ENCODE measurements around the gene EYS. TPM values are rescaled to one million over a fixed set of nuclear protein-coding genes. Genes with fewer than 3 reads are reported as not detected.

Gene EYS
- polyA plus RNA-seq, 1 of the 3 experiments (the other 2 are of a cell fraction) = 0.05 TPM

DNA sequence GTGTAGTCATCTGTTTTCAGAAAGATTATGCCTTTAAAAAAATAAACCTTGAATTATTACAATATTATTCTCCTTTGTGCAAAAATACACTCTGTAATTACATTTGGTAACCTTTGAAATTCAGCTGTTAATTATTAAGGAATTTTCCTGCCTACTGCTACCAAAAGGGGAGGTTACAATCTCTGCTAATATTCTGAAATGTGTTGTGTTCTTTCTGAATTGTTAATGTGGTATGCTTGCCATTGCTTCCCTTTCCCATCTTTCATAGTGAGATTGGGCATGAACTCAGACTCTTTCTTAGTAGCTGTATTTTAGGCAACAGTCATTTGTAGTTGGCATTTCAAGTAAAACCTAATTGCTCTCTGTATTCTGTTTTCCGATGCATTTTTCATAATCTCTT is 1998.4 kb downstream of the EYS start (continued):
- TF ChIP-seq, protein P1, sequence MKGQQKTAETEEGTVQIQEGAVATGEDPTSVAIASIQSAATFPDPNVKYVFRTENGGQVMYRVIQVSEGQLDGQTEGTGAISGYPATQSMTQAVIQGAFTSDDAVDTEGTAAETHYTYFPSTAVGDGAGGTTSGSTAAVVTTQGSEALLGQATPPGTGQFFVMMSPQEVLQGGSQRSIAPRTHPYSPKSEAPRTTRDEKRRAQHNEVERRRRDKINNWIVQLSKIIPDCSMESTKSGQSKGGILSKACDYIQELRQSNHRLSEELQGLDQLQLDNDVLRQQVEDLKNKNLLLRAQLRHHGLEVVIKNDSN (IDR thresholded peaks at IDR 0.05; ENCODE audit: borderline replicate concordance, low read depth) = no peak
- TF ChIP-seq NFIC (IDR thresholded peaks at IDR 0.05; ENCODE audit: borderline replicate concordance) = no peak

DNA sequence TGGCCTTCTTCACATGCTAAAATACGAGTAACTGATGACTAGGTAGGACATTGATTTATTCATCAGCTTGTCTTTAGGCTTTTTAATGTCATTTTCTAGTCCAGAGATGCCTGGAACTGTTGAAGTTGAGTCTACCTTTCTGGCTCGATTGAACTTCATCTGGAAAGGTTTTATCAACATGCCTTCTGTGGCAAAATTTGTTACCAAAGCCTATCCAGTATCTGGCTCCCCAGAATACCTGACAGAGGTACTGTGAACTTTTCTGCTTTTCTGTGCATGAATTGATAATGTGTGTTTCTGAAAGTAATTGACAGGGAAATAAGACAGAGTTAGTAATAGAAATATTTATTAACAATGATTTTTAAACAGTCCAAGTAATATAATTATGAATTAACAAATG is 2000.4 kb downstream of the EYS start:
- CTCF ChIA-PET = no interaction called here
- Histone ChIP-seq H3K27me3 (ENCODE audit: insufficient read depth) (no peaks in the 10 kb centered on the region), H4K20me1 (ENCODE audit: insufficient read depth) (no peaks in the 10 kb centered on the region), H3K4me3 (ENCODE audit: low read depth in 2 of 2, low read length in 1 of 2) (no peak overlapping the region), H3K9me3 (no peaks in the 10 kb centered on the region), H3K9ac (no peak overlapping the region), H3K79me2 (ENCODE audit: insufficient read depth) (no peaks in the 10 kb centered on the region), H3K27ac (ENCODE audit: low read depth in 2 of 2, low read length in 1 of 2) (no peak overlapping the region), H3K4me2 (no peak overlapping the region), H3K9me2 (no peaks in the 10 kb centered on the region), H3F3A (replicated peaks; ENCODE audit: insufficient read depth) (peaks cover 5% of the 10 kb centered on the region), H3K4me1 (ENCODE audit: control insufficient read depth in 1 of 2, insufficient read depth in 2 of 2, low read depth in 1 of 2, low read length in 1 of 2) (no peaks in the 10 kb centered on the region), H3K36me3 (replicated peaks in 1 of 2; ENCODE audit: control insufficient read depth in 1 of 2, insufficient read depth in 2 of 2, low read length in 1 of 2) (peaks cover 84 to 94% of the 10 kb centered on the region in 2 experiments), H2AFZ (ENCODE audit: low read depth) (no peak overlapping the region)
- 76% methylated on average over 2 of the region's 2 CpGs for WGBS (ENCODE audit: low lambda C conversion rate)
- TF ChIP-seq PBX3 (IDR thresholded peaks at IDR 0.05) = no peak
- no peak for TF ChIP-seq EP300 (IDR thresholded peaks at IDR 0.05; ENCODE audit: borderline replicate concordance in 1 of 2, low read depth in 1 of 2, low read length in 1 of 2)
- TF ChIP-seq SMC3 (IDR thresholded peaks at IDR 0.05; ENCODE audit: low read depth, low read length) = no peak
- TF ChIP-seq RAD21 (IDR thresholded peaks at IDR 0.05; ENCODE audit: low read length) = no peak
- TF ChIP-seq RCOR1 (IDR thresholded peaks at IDR 0.05; ENCODE audit: low read length) = no peak
- TF ChIP-seq FOXJ3 (CRISPR knock-in tag; IDR thresholded peaks at IDR 0.05) = no peak
- TF ChIP-seq IRF3 (IDR thresholded peaks at IDR 0.05; ENCODE audit: low read depth, low read length) = no peak
- no peak for TF ChIP-seq EZH2phosphoT487 (IDR thresholded peaks at IDR 0.05; ENCODE audit: borderline replicate concordance, low read depth)
- no peak for DNase-seq
- POLR2A ChIA-PET = no interaction called here

- H3K79me2 ChIP-seq (ENCODE audit: insufficient read depth) = no peaks in the 10 kb centered on the region
- H4K20me1 ChIP-seq (ENCODE audit: insufficient read depth) = no peaks in the 10 kb centered on the region
- no peaks in the 10 kb centered on the region for H3K27me3 ChIP-seq (ENCODE audit: insufficient read depth)
- no peaks in the 10 kb centered on the region for H3K9me3 ChIP-seq
- H3F3A ChIP-seq (replicated peaks; ENCODE audit: insufficient read depth) = peaks cover 10% of the 10 kb centered on the region
- H3K4me1 ChIP-seq (ENCODE audit: control insufficient read depth in 1 of 2, insufficient read depth in 2 of 2, low read depth in 1 of 2, low read length in 1 of 2) = no peaks in the 10 kb centered on the region
- WGBS (ENCODE audit: low lambda C conversion rate) = 98% methylated on average over 2 of the region's 2 CpGs
- CTCF ChIA-PET = interaction anchor here (1.1 kb wide), 1 partner anchor 15 kb away, joined by 3 read pairs; no protein-coding TSS in a partner anchor
- no peak overlapping the region for H2AFZ ChIP-seq (ENCODE audit: low read depth)
- POLR2A ChIA-PET = no interaction called here
- DNase-seq = no peak
- no peaks in the 10 kb centered on the region for H3K9me2 ChIP-seq
- H3K4me3 ChIP-seq (ENCODE audit: low read depth in 2 of 2, low read length in 1 of 2) = no peak overlapping the region
- H3K9ac ChIP-seq = no peak overlapping the region
- H3K4me2 ChIP-seq = no peak overlapping the region
- H3K27ac ChIP-seq (ENCODE audit: low read depth in 2 of 2, low read length in 1 of 2) = no peak overlapping the region
- H3K36me3 ChIP-seq (replicated peaks in 1 of 2; ENCODE audit: control insufficient read depth in 1 of 2, insufficient read depth in 2 of 2, low read length in 1 of 2) = peaks cover 84 to 93% of the 10 kb centered on the region in 2 experiments
- TF ChIP-seq, protein P1 (IDR thresholded peaks at IDR 0.05; ENCODE audit: borderline replicate concordance, low read depth) = no peak
- TF ChIP-seq MXI1 (IDR thresholded peaks at IDR 0.05; ENCODE audit: low read depth, low read length) (no peak), TEAD4 (IDR thresholded peaks at IDR 0.05; ENCODE audit: borderline replicate concordance, insufficient read depth) (no peak), YY1 (IDR thresholded peaks at IDR 0.05; ENCODE audit: low read depth) (no peak), RCOR1 (IDR thresholded peaks at IDR 0.05; ENCODE audit: low read length) (no peak), RXRA (IDR thresholded peaks at IDR 0.05; ENCODE audit: borderline replicate concordance, low read depth) (no peak), FOXJ3 (CRISPR knock-in tag; IDR thresholded peaks at IDR 0.05) (no peak), FOSL2 (IDR thresholded peaks at IDR 0.05; ENCODE audit: borderline replicate concordance, low read depth) (no peak), JUND (IDR thresholded peaks at IDR 0.05) (no peak), GABPA (IDR thresholded peaks at IDR 0.05; ENCODE audit: low read depth) (no peak), ELF1 (IDR thresholded peaks at IDR 0.05) (no peak), RAD21 (IDR thresholded peaks at IDR 0.05; ENCODE audit: low read length) (no peak), MEF2A (IDR thresholded peaks at IDR 0.05; ENCODE audit: borderline replicate concordance, low read depth) (no peak)
- TF ChIP-seq, protein P2, sequence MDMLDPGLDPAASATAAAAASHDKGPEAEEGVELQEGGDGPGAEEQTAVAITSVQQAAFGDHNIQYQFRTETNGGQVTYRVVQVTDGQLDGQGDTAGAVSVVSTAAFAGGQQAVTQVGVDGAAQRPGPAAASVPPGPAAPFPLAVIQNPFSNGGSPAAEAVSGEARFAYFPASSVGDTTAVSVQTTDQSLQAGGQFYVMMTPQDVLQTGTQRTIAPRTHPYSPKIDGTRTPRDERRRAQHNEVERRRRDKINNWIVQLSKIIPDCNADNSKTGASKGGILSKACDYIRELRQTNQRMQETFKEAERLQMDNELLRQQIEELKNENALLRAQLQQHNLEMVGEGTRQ (IDR thresholded peaks at IDR 0.05; ENCODE audit: borderline replicate concordance, low read depth, low read length) = no peak
Observed at GRCh38 chr6:63705707-63706106, 2001.3 kb downstream of the EYS start.

All from SK-N-SH (cell line).